GM23248 (cell line): ENCODE measurements around the gene RFT1.

Experiments used
- EZH2 ChIP-seq: fragments of 200-600 bp; sonication (generic); IDR thresholded peaks from 2 replicates; pipeline ENCODE4 v1.6.1; 2018; ENCODE audit warnings: antibody characterized with exemption, mild to moderate bottlenecking; ENCODE audit not compliant: insufficient read depth, poor library complexity, severe bottlenecking
- EZH2phosphoT487 ChIP-seq: fragments of 200-600 bp; sonication (generic); IDR thresholded peaks from 2 replicates; pipeline ENCODE4 v1.6.1; 2018; ENCODE audit warnings: antibody characterized with exemption, moderate library complexity, mild to moderate bottlenecking, low read depth; ENCODE audit not compliant: insufficient read depth

GRCh38 chr3:53130179-53131061 is at the start of gene RFT1:
- no peak for TF ChIP-seq EZH2
- no peak for TF ChIP-seq EZH2phosphoT487
